ENCODE results near the gene RSPRY1.
"Not testable (repeated sequence)": the region's sequence is repeated elsewhere in the genome, so short reads cannot be mapped to it uniquely, and the experiment has no call there.

Gene RSPRY1

GRCh38 chr16:57268804-57269800, 83.0 kb downstream of the RSPRY1 start:
- no peak for TF ChIP-seq CTCF (conservative IDR thresholded peaks at IDR 0.05; ENCODE audit: low read depth, low read length)
- no peak overlapping the region for H3K4me3 ChIP-seq (ENCODE audit: low read length)
- no peak for DNase-seq (ENCODE audit: low read depth)

- DNase-seq (ENCODE audit: low read depth) = no peak
Measured at GRCh38 chr16:57270221-57271062, 84.3 kb downstream of the RSPRY1 start.

GRCh38 chr16:57271063-57271345, 84.9 kb downstream of the RSPRY1 start:
- TF ChIP-seq CTCF (conservative IDR thresholded peaks at IDR 0.05; ENCODE audit: low read depth, low read length) = no peak
- DNase-seq (ENCODE audit: low read depth) = no peak
- H3K4me3 ChIP-seq (ENCODE audit: low read length) = no peak overlapping the region

More at GRCh38 chr16:57270221-57271062, 84.3 kb downstream of the RSPRY1 start:
- no peak overlapping the region for H3K4me3 ChIP-seq (ENCODE audit: low read length)
- no peak for TF ChIP-seq CTCF (conservative IDR thresholded peaks at IDR 0.05; ENCODE audit: low read depth, low read length)

GRCh38 chr16:57271867-57272495, 85.9 kb downstream of the RSPRY1 start:
- no peak for DNase-seq (ENCODE audit: low read depth)
- TF ChIP-seq CTCF (conservative IDR thresholded peaks at IDR 0.05; ENCODE audit: low read depth, low read length) = no peak
- H3K4me3 ChIP-seq (ENCODE audit: low read length) = no peak overlapping the region

- DNase-seq (ENCODE audit: low read depth) = no peak
- H3K4me3 ChIP-seq (ENCODE audit: low read length) = no peak overlapping the region
- no peak for TF ChIP-seq CTCF (conservative IDR thresholded peaks at IDR 0.05; ENCODE audit: low read depth, low read length)
Measured at GRCh38 chr16:57273359-57273758, 87.2 kb downstream of the RSPRY1 start.

- no peak for DNase-seq (ENCODE audit: low read depth)
- no peak for TF ChIP-seq CTCF (conservative IDR thresholded peaks at IDR 0.05; ENCODE audit: low read depth, low read length)
- H3K4me3 ChIP-seq (ENCODE audit: low read length) = no peak overlapping the region
Measured at GRCh38 chr16:57273826-57274225, 87.7 kb downstream of the RSPRY1 start.

GRCh38 chr16:57275946-57276345, 89.8 kb downstream of the RSPRY1 start:
- DNase-seq (ENCODE audit: low read depth); H3K4me3 ChIP-seq (ENCODE audit: low read length): not testable (repeated sequence)

All from retinal pigment epithelial cell (primary cell).